Posterior vena cava (tissue), 2 donors: Measurements from ENCODE around the gene SUN2. TPM values are rescaled to one million over a fixed set of nuclear protein-coding genes. Genes with fewer than 3 reads are reported as not detected.

Experiments
- total RNA-seq, 2 donors: library from RNA; stranded (reverse); fragmentation: NEBNext Ultra II Directional; extraction: Animal tissue kit (Norgen Biotek cat#: 25700); gene quantifications; one replicate each; pipeline ENCODE4 v1.2.1, GENCODE V29; 2021
- donor health status: DM: yes; HTN: yes; CAD: no.
- donor health status: DM: yes; HTN: yes; CAD: no.

Gene SUN2
- total RNA-seq, 2 donors from 2014 or later: 229 to 246 TPM

Other genes starting within 250 kb of the SUN2 start
- gene DDX17, start 249.7 kb downstream of the SUN2 start, total RNA-seq: 100 to 1,000 TPM; 260 to 323 TPM
- gene DMC1, start 185.8 kb downstream of the SUN2 start, total RNA-seq: 1 to 10 TPM; 1.4 to 2.4 TPM
- gene FAM227A, start 99.6 kb downstream of the SUN2 start, total RNA-seq: under 1 TPM; 0.43 to 0.83 TPM
- 10 to 100 TPM; 22.3 to 25.2 TPM for gene CBY1, start 99.4 kb downstream of the SUN2 start, total RNA-seq
- 10 to 100 TPM; 40.7 to 42.8 TPM for gene TOMM22, start 74.0 kb downstream of the SUN2 start, total RNA-seq
- gene JOSD1, start 55.1 kb downstream of the SUN2 start, total RNA-seq: 10 to 100 TPM; 45.0 to 48.3 TPM
- 10 to 100 TPM; 29.8 to 34.3 TPM for gene GTPBP1, start 50.1 kb downstream of the SUN2 start, total RNA-seq
- 1 to 10 TPM; 5.9 to 8.3 TPM for gene DNAL4, start 38.1 kb upstream of the SUN2 start, total RNA-seq
- 1 to 10 TPM; 8.3 to 8.4 TPM for gene NPTXR, start 88.0 kb upstream of the SUN2 start, total RNA-seq
- gene CBX6, start 116.2 kb upstream of the SUN2 start, total RNA-seq: 100 to 1,000 TPM in 1 of 2 donors, 10 to 100 TPM in 1; 98.0 to 105 TPM
- gene APOBEC3A, start 201.6 kb upstream of the SUN2 start, total RNA-seq: 1 to 10 TPM; 2.5 to 5.6 TPM
- under 1 TPM; 0.14 to 0.56 TPM for gene APOBEC3B, start 226.3 kb upstream of the SUN2 start, total RNA-seq